ENCODE data around the gene ARVCF.

The ARVCF gene

GRCh38 chr22:19984851-19985811, 31.5 kb downstream of the ARVCF start:
- DNase-seq = no peak

DNA sequence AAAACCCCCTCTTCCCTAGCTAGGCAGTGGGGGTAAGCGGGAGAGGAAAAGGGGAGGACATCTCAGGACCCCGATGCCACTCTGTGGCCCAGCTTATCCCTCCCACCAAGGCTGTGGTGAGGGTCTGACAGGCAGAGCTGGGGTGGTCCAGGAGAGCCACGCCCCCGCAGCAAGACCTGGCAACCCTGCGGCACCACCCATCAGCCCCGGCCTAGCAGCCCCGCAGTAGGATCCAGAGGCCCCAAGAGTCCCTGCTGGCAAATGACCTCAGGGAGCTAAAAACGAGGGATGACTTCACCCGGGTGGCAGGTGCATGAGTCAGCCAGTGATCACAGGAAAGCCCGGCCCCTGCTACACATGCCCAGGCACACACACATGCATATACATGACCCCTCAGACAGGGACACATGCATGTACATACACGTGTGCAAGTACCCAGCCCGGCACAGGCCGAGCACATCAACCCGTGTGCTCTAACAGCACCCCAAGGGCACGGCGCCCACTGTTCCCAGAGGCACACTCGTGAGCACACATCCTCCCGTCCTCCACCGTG, 32.3 kb downstream of the ARVCF start:
- DNase-seq = no peak

GRCh38 chr22:19983741-19984140, 32.9 kb downstream of the ARVCF start:
- DNase-seq = no peak

GRCh38 chr22:19982991-19983578, 33.5 kb downstream of the ARVCF start:
- DNase-seq = no peak

DNA sequence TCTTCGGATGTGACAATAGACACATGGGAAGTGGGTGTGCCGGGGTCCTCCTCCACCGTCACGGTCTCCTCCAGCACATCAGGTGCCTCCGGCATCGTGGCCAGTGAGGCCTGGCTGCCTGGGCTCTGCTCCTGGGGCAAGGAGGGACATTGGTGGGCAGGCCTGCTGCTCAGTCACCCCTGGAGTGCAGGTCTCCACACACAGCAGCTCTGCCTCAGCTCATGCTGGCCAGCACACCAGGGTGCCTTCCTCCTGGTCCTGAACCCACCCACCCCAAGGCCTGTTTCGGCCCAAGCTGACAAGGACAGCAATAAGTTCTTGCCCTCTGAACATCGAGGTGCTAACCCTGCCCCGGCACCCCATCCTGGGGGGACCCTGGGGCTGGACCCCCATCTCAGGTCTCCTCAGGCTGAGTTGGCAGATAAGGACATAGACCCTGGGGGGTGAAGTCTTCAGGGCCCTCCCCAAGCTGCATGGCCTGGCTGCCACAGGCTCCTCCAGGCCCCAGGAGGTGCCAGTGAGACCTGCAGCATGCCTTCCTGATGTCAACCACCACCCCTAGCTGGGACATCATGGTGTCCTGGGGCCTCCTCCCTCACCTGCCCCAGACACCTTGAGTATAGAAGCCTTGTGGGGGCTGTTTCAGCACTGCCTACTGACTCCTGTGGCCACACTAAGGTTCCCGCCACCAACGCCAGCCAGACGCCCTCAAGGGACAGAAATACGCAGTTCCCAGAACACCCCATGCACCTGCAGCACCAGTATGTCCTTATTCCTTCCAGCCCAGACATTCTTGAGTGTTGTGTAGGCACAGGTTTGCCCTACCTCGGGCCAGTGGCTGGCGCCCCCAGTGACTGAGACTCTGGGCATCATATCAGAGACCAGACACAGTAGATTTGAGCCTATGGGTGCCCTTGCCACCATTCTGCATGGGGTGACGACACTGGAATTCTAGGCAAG, 34.4 kb downstream of the ARVCF start:
- DNase-seq = no peak

DNA sequence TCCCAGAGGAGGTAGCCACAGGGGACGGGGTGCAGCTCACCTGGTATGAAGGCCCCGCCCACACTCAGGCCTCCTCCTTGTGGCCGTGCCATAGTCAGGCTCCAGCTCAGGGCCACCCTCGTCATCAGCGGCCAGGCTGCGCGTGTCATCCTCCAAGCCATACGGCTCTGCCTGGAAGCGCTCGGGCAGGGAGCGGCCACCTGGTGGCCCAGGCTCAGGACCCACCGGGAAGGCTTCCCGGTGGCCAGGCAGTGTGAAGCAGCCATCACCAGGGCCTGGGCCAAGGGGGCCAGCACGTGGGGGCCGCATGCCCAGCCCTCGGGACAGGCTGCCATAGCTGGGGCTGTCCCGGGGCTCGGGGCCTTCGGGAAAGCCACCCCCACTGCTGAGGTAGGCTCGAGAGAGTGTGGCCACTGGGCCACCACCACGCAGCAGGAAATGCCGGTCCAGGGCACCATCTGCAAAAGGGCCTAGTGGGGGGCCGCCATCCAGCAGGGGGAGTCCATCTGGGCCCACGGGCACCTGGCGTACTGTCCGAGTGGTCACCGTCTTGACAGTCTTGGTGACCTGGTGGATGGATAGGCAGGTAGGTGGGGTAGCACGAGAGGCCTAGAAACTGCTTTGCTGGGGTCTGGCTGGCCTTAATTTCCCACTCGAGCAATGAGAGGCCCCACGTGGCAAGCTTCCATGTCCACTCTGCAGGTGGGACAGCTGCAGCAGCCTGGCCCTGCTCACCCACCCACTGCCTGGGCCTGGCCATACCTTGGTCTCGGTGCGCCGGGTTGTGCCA, 35.3 kb downstream of the ARVCF start:
- no peak for DNase-seq

GRCh38 chr22:19980766-19981165, 35.9 kb downstream of the ARVCF start:
- DNase-seq = no peak

- DNase-seq = no peak
These were observed 36.7 kb downstream of the ARVCF start for GRCh38 chr22:19979712-19980493.

- DNase-seq = no peak
These were observed 37.9 kb downstream of the ARVCF start for GRCh38 chr22:19978748-19979147.

GRCh38 chr22:19977296-19978243, 39.1 kb downstream of the ARVCF start:
- DNase-seq = no peak

- no peak for DNase-seq
These were observed 40.0 kb downstream of the ARVCF start for GRCh38 chr22:19976671-19977070.

DNA sequence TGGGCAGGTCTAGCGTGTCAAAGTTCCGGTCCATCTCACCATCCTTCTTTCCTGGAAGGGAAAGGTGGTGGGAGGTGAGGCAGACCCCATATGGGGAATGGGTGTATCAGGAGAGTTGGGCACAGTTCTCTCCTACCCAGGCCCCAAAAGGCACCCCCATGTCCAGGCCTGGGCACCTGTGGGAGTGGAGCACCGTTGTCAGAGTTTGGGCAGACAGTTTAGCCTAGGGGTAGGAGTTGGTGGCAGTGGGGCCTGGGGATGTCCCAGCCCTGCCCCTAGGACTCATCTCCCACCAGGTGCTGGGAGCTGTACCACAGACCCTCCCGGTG, 41.0 kb downstream of the ARVCF start:
- DNase-seq = no peak

- no peak for DNase-seq
These were observed 41.5 kb downstream of the ARVCF start for GRCh38 chr22:19974935-19975706.

DNA sequence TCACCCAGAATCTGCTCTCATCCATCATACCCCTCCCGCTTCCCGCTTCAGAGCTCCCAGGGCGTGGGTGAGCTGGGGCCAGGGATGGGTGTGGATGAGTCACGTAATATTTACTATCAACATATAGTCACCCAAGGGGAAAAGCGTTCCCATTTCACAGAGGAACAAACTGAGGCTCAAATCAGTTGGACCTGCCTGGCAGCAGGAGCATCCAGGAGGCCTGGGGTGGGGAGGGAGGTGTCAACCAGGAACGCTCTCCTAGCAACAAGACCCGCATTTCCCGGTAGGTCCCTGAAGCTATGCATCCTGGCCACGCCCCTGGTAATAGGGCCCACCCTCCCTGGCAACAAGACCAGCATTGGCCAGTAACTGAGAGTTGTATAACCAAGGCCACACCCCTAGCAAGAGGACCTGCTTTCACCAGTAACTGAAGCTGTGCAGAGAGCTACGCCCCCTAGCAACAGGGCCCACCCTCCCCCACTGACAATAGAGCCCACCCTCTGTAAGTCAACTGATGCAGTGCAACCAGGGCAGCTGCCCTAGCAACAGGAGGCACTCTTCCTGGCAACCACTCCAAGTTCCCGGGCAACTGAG, 42.3 kb downstream of the ARVCF start:
- DNase-seq = no peak

GRCh38 chr22:19973551-19974267, 42.9 kb downstream of the ARVCF start:
- DNase-seq = no peak

DNA sequence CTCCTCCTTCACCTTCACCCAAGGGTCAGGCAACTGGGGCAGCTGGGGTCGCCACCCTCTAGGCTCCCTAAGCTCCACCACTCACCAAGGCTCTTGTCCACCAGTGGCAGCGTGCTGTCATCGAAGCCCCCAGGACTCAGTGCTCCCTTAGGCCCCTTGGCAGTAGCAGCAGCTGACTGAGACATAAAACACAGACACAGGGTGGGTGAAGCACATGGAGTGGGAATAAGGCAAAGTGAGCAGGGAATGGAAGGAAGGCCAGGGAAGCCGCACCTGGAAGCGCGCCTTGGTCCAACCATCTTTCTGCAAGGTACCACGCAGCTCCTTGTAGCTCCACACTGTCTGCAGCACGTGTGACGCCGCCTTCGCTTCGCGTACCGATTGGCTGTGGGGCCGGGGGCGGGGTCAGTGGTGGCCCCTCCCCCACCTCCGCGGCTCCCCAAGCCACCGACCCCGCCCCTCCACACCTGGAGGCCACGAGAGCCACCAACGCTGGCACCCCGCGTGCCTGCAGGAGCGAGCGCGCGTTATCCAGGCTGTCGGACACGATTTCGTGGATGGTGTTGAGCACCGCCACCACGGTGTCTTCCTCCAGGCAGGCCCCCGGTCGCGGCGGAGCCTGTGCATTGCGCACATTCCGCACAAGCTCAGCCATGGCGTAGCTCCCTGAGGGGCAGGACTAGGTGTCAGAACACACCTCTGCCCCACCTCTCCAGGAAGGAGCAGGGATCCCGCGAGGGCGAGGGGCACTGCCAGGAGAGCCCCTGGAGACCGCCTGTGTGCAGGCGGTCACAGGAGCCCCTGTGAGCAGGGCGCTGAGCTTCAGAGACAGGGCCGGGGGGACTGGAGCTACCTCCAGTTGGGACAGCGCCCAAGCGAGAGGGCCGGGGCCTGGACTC, 43.7 kb downstream of the ARVCF start:
- no peak for DNase-seq

GRCh38 chr22:19972251-19972650, 44.4 kb downstream of the ARVCF start:
- no peak for DNase-seq

All from activated CD4-positive, alpha-beta T cell treated with anti-CD3 and anti-CD28 coated beads, Interleukin-2, amount 50 U/mL, for 1 hour (primary cell).